Measurements from ENCODE around the gene HS3ST4.

- no peak for TF ChIP-seq CTCF (IDR thresholded peaks at IDR 0.05)
- TF ChIP-seq POLR2A (IDR thresholded peaks at IDR 0.05) = no peak
These were observed 395.3 kb downstream of the HS3ST4 start for GRCh38 chr16:26087091-26087490.

All from vagina (tissue), 2 donors.